Neuronal stem cell (in vitro differentiated cells): ENCODE data around the gene CCDC106.

Source experiments
- DNase-seq: peaks from one replicate; pipeline ENCODE4 v3.0.0-alpha.2; 2013; ENCODE audit warnings: low spot score
- H2AFZ ChIP-seq: one replicate; pipeline ENCODE4 v1.6.1; 2013; ENCODE audit warnings: mild to moderate bottlenecking, low read length, inconsistent platforms
- H2AK5ac ChIP-seq: 2 replicates; pipeline ENCODE4 v1.6.1; 2013; ENCODE audit warnings: low read depth, mild to moderate bottlenecking, inconsistent platforms, low read length, moderate library complexity, mixed read lengths
- H2BK120ac ChIP-seq: 2 replicates; pipeline ENCODE4 v1.6.1; 2013; ENCODE audit warnings: low read depth, mild to moderate bottlenecking, inconsistent platforms, low read length, moderate library complexity, mixed read lengths
- H2BK12ac ChIP-seq: one replicate; pipeline ENCODE4 v1.6.1; 2013; ENCODE audit warnings: low read length, inconsistent platforms
- H2BK15ac ChIP-seq: 2 replicates; pipeline ENCODE4 v1.6.1; 2013; ENCODE audit warnings: mild to moderate bottlenecking, low read length, inconsistent platforms, mixed read lengths
- H2BK5ac ChIP-seq: one replicate; pipeline ENCODE4 v1.6.1; 2013; ENCODE audit warnings: inconsistent platforms, mild to moderate bottlenecking, low read length, moderate library complexity
- H3K14ac ChIP-seq: one replicate; pipeline ENCODE4 v1.6.1; 2013; ENCODE audit warnings: low read length, inconsistent platforms
- H3K18ac ChIP-seq: 2 replicates; pipeline ENCODE4 v1.6.1; 2013; ENCODE audit warnings: low read length, inconsistent platforms
- H3K23ac ChIP-seq: 2 replicates; pipeline ENCODE4 v1.6.1; 2013; ENCODE audit warnings: low read depth, mild to moderate bottlenecking, mixed read lengths, low read length, inconsistent platforms; ENCODE audit not compliant: poor library complexity
- H3K27ac ChIP-seq: replicated peaks from 3 replicates; pipeline ENCODE4 v1.5.1; 2013; ENCODE audit warnings: low read length, inconsistent platforms
- H3K27me3 ChIP-seq, 3 experiments: 2 replicates each; pipeline ENCODE4 v1.6.1; 2013; ENCODE audit warnings: low read length in 3 of 3, mild to moderate bottlenecking in 2 of 3, inconsistent platforms in 1 of 3, low read depth in 1 of 3, mixed read lengths in 1 of 3, moderate library complexity in 1 of 3; ENCODE audit not compliant: control insufficient read depth in 3 of 3, insufficient read depth in 3 of 3
- H3K36me3 ChIP-seq, 2 donors: replicated peaks in 1 of 2; 2 replicates each; pipeline ENCODE4 v1.6.1; 2013; ENCODE audit warnings: low read length in 2 of 2; ENCODE audit not compliant: control insufficient read depth in 2 of 2, insufficient read depth in 2 of 2
- H3K4ac ChIP-seq: 2 replicates; pipeline ENCODE4 v1.6.1; 2013; ENCODE audit warnings: inconsistent platforms, mild to moderate bottlenecking, low read length, moderate library complexity
- H3K4me1 ChIP-seq, 2 donors: 1 replicate in 1 of 2; 2 replicates in 1 of 2; pipeline ENCODE4 v1.6.1; 2013; ENCODE audit warnings: low read length in 2 of 2, low read depth in 1 of 2; ENCODE audit not compliant: control insufficient read depth in 2 of 2, insufficient read depth in 1 of 2
- H3K4me2 ChIP-seq: one replicate; pipeline ENCODE4 v1.6.1; 2013; ENCODE audit warnings: mild to moderate bottlenecking, low read length, inconsistent platforms; ENCODE audit not compliant: insufficient read depth, poor library complexity, severe bottlenecking
- H3K4me3 ChIP-seq, 2 donors: 2 replicates each; pipeline ENCODE4 v1.5.1; 2013; ENCODE audit warnings: low read length in 2 of 2, mild to moderate bottlenecking in 2 of 2, inconsistent platforms in 1 of 2, moderate library complexity in 1 of 2
- H3K79me1 ChIP-seq: one replicate; pipeline ENCODE4 v1.6.1; 2013; ENCODE audit warnings: low read depth, mild to moderate bottlenecking, inconsistent platforms, low read length, moderate library complexity
- H3K9ac ChIP-seq: one replicate; pipeline ENCODE4 v1.6.1; 2013; ENCODE audit warnings: mild to moderate bottlenecking, low read depth, low read length, inconsistent platforms; ENCODE audit not compliant: poor library complexity
- H3K9me3 ChIP-seq, 2 donors: replicated peaks in 1 of 2; 2 replicates each; pipeline versions ENCODE3 to v1.6.1; 2013; ENCODE audit warnings: low read length in 2 of 2, mild to moderate bottlenecking in 2 of 2, inconsistent platforms in 1 of 2, low read depth in 1 of 2, mixed read lengths in 1 of 2, moderate library complexity in 1 of 2; ENCODE audit not compliant: control insufficient read depth in 2 of 2, insufficient read depth in 1 of 2
- H4K8ac ChIP-seq: one replicate; pipeline ENCODE4 v1.6.1; 2013; ENCODE audit warnings: low read depth, mild to moderate bottlenecking, inconsistent platforms, low read length, moderate library complexity
- H4K91ac ChIP-seq: one replicate; pipeline ENCODE4 v1.6.1; 2013; ENCODE audit warnings: low read length, low read depth, mild to moderate bottlenecking, inconsistent platforms; ENCODE audit not compliant: poor library complexity
- WGBS, 2 donors: extraction: QIAGEN DNeasy Blood & Tissue Kit; methylation state at CpG; one replicate each; pipeline ENCODE4 v1.1.7; 2013; ENCODE audit warnings: missing lambda C conversion rate in 2 of 2, mixed read lengths in 1 of 2; ENCODE audit not compliant: insufficient read length in 2 of 2, insufficient replicate concordance in 1 of 2; ENCODE audit errors: extremely low coverage in 2 of 2; 5-methylcytosine and 5-hydroxymethylcytosine counted together

Gene CCDC106

GRCh38 chr19:55673889-55674288 is 25.9 kb downstream of the CCDC106 start:
- Histone ChIP-seq H3K9me3 (no peaks in the 10 kb centered on the region), H3K9ac (no peak overlapping the region), H3K23ac (no peak overlapping the region), H3K4me1 (peaks cover 8 to 23% of the 10 kb centered on the region in 2 donors), H2AK5ac (no peak overlapping the region), H3K18ac (no peak overlapping the region), H3K4ac (no peak overlapping the region), H3K27ac (no peak overlapping the region), H3K4me3 (peak overlapping the region in 1 of 2 donors; percentile 92), H3K27me3 (no peaks in the 10 kb centered on the region), H4K91ac (no peak overlapping the region), H2BK12ac (no peak overlapping the region), H3K14ac (no peak overlapping the region), H2BK15ac (no peak overlapping the region), H2AFZ (no peak overlapping the region), H2BK120ac (no peak overlapping the region), H3K4me2 (no peak overlapping the region), H3K36me3 (peaks cover 35 to 70% of the 10 kb centered on the region in 2 donors), H2BK5ac (no peak overlapping the region), H3K79me1 (peaks cover 17% of the 10 kb centered on the region), H4K8ac (no peak overlapping the region)
- no CpG with 5 or more reads among the region's 15 CpGs for WGBS, 2 donors
- DNase-seq: no peak

DNA sequence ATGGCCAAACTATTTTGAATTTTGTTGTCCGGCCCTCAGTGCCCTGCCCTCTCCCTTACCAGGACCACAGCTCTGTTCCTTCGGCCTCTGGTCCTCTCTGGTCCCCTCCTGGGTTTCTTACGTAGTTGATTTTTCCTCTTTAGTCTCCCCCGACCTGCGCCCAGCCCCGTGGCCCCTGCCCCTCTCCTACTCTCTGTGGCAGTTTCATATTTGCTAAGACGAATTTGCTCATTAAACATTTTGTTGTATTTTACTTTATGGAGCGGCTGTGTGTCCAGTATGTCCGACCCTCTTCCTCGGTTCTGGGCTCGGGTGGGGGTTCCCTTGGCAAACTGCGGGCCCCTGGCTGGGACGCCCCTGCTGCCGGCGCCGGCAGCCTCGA is 26.4 kb downstream of the CCDC106 start:
- H3K27ac ChIP-seq: no peak overlapping the region
- H3K23ac ChIP-seq: no peak overlapping the region
- H3K9me3 ChIP-seq: no peaks in the 10 kb centered on the region
- WGBS, 2 donors: no CpG with 5 or more reads among the region's 17 CpGs
- H3K18ac ChIP-seq: no peak overlapping the region
- H3K4me2 ChIP-seq: peak overlapping the region; percentile 52
- no peak for DNase-seq
- no peak overlapping the region for H2BK120ac ChIP-seq
- H2BK12ac ChIP-seq: no peak overlapping the region
- peak overlapping the region; percentile 83 to 92 for H3K4me3 ChIP-seq
- H3K4me1 ChIP-seq: peaks cover 8 to 23% of the 10 kb centered on the region in 2 donors
- peak overlapping the region; percentile 89 for H3K9ac ChIP-seq
- no peak overlapping the region for H2AK5ac ChIP-seq
- H3K4ac ChIP-seq: no peak overlapping the region
- peaks cover 19% of the 10 kb centered on the region for H3K79me1 ChIP-seq
- peak overlapping the region; percentile 62 for H2AFZ ChIP-seq
- H4K91ac ChIP-seq: no peak overlapping the region
- H3K27me3 ChIP-seq: no peaks in the 10 kb centered on the region
- H4K8ac ChIP-seq: no peak overlapping the region
- H2BK15ac ChIP-seq: no peak overlapping the region
- no peak overlapping the region for H3K14ac ChIP-seq
- H3K36me3 ChIP-seq: peaks cover 35 to 70% of the 10 kb centered on the region in 2 donors
- H2BK5ac ChIP-seq: no peak overlapping the region

DNA sequence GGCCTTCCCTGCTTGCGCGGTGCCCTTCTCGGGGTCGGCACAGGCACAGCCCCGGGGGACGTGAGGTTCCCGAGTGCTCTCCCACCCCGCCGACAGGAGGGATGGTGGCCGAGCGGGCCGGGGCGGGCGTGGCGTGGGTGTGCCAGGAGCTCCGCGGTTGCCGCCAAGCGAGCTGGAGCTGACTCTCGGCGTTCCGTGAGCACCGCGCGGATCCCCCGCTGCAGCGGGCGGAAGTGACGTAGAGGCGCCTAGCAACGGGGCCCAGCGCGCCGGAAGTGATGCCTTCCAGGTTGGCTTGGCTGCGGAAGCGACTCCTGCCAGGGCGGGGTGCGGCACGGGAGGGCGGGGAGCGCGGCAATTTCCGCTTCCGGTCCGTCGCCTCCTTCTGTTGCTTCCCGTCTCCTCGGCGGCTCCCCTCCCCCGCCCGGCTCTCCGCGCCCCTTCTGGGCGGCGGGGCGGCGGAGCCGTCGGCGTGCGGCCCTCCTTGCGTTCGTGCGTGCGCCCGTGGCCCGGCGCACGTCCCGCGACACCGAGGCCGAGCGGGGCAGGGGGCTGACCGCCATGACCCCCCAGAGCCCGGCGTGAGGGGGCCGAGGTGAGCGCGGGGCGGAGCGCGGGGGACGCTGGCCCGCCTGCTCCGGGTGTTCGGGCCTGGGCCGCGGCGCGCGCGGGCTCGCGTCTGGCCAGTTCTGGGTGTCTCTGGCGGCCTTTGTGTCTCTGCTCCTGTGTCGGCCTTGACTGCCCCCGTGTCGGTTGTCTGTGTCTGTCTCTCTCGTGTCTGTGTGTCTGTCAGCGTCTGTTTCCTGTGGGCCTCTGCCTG is 27.0 kb downstream of the CCDC106 start, which contains the start of gene EPN1:
EPN1 (plus strand) TSS at position 386 of the 820 bp plus-strand sequence. CDS start 3,402 bp downstream, outside the sequence.
- peak within 1 kb of the TSS; percentile 92 to 98 for H3K4me3 ChIP-seq
- H2AK5ac ChIP-seq: no peak within 1 kb of the TSS

DNA sequence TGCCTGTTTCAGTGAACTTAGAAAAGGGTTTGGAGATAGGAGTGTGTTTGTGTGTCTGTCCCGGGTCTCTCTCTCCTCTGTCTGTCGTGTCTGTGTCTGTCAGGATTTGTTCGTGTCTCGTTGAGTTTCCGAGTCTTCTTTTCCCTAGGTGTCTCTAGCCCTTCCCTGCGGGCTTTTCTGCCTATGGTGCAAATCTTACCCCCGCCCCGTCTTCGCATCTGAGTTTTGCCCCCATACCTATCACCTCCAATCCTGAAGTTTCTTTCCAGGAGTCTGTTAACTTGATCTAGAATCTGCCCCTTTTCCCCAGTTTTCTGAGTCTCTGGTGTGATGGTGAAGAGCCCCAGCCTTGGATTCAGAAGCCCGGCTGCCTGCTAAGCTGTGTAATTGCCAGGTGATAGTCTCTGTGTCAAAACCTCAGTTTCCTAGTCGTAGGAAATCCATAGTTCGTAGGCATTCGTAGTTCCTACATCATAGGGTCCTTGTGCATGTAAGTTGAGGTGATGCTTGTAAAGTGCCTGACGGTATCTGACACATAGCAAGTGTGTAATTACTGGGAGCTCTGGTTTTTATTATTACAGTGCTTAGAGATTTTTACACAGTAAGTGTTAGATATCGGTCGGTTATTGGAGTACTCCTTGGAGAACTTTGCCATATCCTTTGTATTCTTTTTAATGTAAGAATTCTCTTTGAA is 27.8 kb downstream of the CCDC106 start:
- Histone ChIP-seq H3K9me3 (no peaks in the 10 kb centered on the region), H2AFZ (peak overlapping the region; percentile 88), H3K23ac (no peak overlapping the region), H3K4me1 (peaks cover 4 to 23% of the 10 kb centered on the region in 2 donors), H3K14ac (no peak overlapping the region), H4K8ac (no peak overlapping the region), H2BK12ac (no peak overlapping the region), H4K91ac (no peak overlapping the region), H2BK15ac (no peak overlapping the region), H3K27ac (no peak overlapping the region), H2BK120ac (no peak overlapping the region), H3K79me1 (peaks cover 20% of the 10 kb centered on the region), H2AK5ac (no peak overlapping the region), H3K27me3 (no peaks in the 10 kb centered on the region), H3K18ac (no peak overlapping the region), H3K9ac (peak overlapping the region; percentile 99), H2BK5ac (no peak overlapping the region), H3K4me2 (peak overlapping the region; percentile 84), H3K36me3 (peaks cover 33 to 70% of the 10 kb centered on the region in 2 donors), H3K4ac (no peak overlapping the region), H3K4me3 (peak overlapping the region; percentile 92 to 98)
- no peak for DNase-seq
- WGBS, 2 donors: no CpG with 5 or more reads among the region's 16 CpGs

More for the DNA sequence above, 27.0 kb downstream of the CCDC106 start, which contains the start of gene EPN1:
- no peak within 1 kb of the TSS for H4K8ac ChIP-seq
- peak within 1 kb of the TSS; percentile 99 for H3K9ac ChIP-seq
- peak within 1 kb of the TSS; percentile 84 for H3K4me2 ChIP-seq
- H4K91ac ChIP-seq: no peak within 1 kb of the TSS
- peaks cover 23% of the 10 kb centered on the region for H3K79me1 ChIP-seq
- H3K36me3 ChIP-seq: peaks cover 34 to 70% of the 10 kb centered on the region in 2 donors
- H3K4ac ChIP-seq: no peak within 1 kb of the TSS
- no peak within 1 kb of the TSS for H2BK15ac ChIP-seq
- no peak within 1 kb of the TSS for H2BK12ac ChIP-seq
- no peak within 1 kb of the TSS for H3K14ac ChIP-seq
- no peaks in the 10 kb centered on the region for H3K9me3 ChIP-seq
- no peak within 1 kb of the TSS for H2BK5ac ChIP-seq
- peak; percentile 94 for DNase-seq
- WGBS, 2 donors: no CpG with 5 or more reads among the region's 101 CpGs
- peaks cover 8 to 23% of the 10 kb centered on the region in 2 donors for H3K4me1 ChIP-seq
- H3K27me3 ChIP-seq: no peaks in the 10 kb centered on the region
- H2BK120ac ChIP-seq: no peak within 1 kb of the TSS
- peak within 1 kb of the TSS; percentile 53 for H3K27ac ChIP-seq
- peak within 1 kb of the TSS; percentile 92 for H3K23ac ChIP-seq
- peak within 1 kb of the TSS; percentile 88 for H2AFZ ChIP-seq
- peak within 1 kb of the TSS; percentile 96 for H3K18ac ChIP-seq
